Breast epithelium (tissue), 3 donors: ENCODE results near the gene MYLK.

Experiments
- POLR2AphosphoS5 ChIP-seq, 3 donors: sonication (generic); formaldehyde crosslinking; IDR thresholded peaks; one replicate each; pipeline ENCODE4 v1.6.1; 2017; ENCODE audit warnings: antibody characterized with exemption in 3 of 3
- TF ChIP-seq, protein P1 (sequence below), 3 donors: fragments of 450-650 bp; IDR thresholded peaks; one replicate each; pipeline ENCODE4 v1.5.1; 2016 to 2017; ENCODE audit warnings: antibody characterized with exemption in 3 of 3, mild to moderate bottlenecking in 3 of 3, moderate library complexity in 3 of 3

DNA sequence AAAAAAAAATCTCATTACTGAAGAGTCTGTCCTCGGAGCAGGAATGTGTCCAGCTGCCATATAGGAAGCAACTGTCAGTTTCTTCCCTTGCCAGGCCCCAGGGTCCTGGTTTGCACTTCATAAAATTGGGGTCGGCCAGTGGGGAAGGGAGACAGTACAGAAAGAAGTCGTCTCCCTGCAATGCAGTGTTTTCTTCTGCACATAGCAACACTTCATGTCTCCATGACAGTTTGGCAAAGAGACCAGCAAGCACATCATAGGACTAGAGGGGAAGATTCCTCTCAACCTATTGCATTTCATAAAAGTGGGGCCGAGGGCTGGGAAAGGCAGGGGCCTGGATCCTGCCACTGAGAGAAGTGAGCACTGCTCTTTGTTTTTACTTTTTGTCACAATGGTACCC is 161.1 kb downstream of the MYLK start:
- TF ChIP-seq, protein P1, sequence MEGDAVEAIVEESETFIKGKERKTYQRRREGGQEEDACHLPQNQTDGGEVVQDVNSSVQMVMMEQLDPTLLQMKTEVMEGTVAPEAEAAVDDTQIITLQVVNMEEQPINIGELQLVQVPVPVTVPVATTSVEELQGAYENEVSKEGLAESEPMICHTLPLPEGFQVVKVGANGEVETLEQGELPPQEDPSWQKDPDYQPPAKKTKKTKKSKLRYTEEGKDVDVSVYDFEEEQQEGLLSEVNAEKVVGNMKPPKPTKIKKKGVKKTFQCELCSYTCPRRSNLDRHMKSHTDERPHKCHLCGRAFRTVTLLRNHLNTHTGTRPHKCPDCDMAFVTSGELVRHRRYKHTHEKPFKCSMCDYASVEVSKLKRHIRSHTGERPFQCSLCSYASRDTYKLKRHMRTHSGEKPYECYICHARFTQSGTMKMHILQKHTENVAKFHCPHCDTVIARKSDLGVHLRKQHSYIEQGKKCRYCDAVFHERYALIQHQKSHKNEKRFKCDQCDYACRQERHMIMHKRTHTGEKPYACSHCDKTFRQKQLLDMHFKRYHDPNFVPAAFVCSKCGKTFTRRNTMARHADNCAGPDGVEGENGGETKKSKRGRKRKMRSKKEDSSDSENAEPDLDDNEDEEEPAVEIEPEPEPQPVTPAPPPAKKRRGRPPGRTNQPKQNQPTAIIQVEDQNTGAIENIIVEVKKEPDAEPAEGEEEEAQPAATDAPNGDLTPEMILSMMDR (IDR thresholded peaks at IDR 0.05), result no peak
- no peak for TF ChIP-seq POLR2AphosphoS5 (IDR thresholded peaks at IDR 0.05)
